Measurements from ENCODE around the gene TLCD1.

GRCh38 chr17:28744972-28745785, 19.1 kb upstream of the TLCD1 start:
- TF ChIP-seq, protein P1, sequence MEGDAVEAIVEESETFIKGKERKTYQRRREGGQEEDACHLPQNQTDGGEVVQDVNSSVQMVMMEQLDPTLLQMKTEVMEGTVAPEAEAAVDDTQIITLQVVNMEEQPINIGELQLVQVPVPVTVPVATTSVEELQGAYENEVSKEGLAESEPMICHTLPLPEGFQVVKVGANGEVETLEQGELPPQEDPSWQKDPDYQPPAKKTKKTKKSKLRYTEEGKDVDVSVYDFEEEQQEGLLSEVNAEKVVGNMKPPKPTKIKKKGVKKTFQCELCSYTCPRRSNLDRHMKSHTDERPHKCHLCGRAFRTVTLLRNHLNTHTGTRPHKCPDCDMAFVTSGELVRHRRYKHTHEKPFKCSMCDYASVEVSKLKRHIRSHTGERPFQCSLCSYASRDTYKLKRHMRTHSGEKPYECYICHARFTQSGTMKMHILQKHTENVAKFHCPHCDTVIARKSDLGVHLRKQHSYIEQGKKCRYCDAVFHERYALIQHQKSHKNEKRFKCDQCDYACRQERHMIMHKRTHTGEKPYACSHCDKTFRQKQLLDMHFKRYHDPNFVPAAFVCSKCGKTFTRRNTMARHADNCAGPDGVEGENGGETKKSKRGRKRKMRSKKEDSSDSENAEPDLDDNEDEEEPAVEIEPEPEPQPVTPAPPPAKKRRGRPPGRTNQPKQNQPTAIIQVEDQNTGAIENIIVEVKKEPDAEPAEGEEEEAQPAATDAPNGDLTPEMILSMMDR (IDR thresholded peaks at IDR 0.05), result peak in 1 of 7 experiments; percentile 7
- TF ChIP-seq POLR2A (IDR thresholded peaks at IDR 0.05), result peak; percentile 31 to 66 (median 58)

All from body of pancreas (tissue), 4 donors.